Breast epithelium (tissue), 4 donors: ENCODE measurements around the gene PTGES2. TPM values are rescaled to one million over a fixed set of nuclear protein-coding genes. Genes with fewer than 3 reads are reported as not detected.

Source experiments
- DNase-seq, 2 donors: peaks; one replicate each; pipeline ENCODE4 v3.0.0-alpha.2; 2019; ENCODE audit warnings: low spot score in 2 of 2
- H3K27ac ChIP-seq, 2 donors: fragments of 200-600 bp; sonication (generic) in 1 of 2; one replicate each; pipeline ENCODE4 v1.5.1; 2016 to 2019; ENCODE audit warnings: mild to moderate bottlenecking in 1 of 2
- H3K27me3 ChIP-seq, 2 donors: fragments of 200-600 bp; sonication (generic) in 1 of 2; one replicate each; pipeline versions ENCODE4 v1.5.1 to v1.6.0; 2017 to 2019; ENCODE audit warnings: control low read depth in 1 of 2, mild to moderate bottlenecking in 1 of 2
- H3K36me3 ChIP-seq: fragments of 200-600 bp; one replicate; pipeline ENCODE4 v1.5.1; 2019
- H3K4me1 ChIP-seq, 2 donors: fragments of 200-600 bp; sonication (generic); one replicate each; pipeline ENCODE4 v1.5.1; 2016 to 2019; ENCODE audit warnings: control low read depth in 1 of 2
- H3K4me3 ChIP-seq, 3 donors: fragments of 200-600 bp; sonication (generic); 1 replicate in 2 of 3; 2 replicates in 1 of 3; pipeline ENCODE4 v1.5.1; 2016 to 2019; ENCODE audit warnings: mild to moderate bottlenecking in 3 of 3, moderate library complexity in 2 of 3
- H3K9me3 ChIP-seq, 2 donors: fragments of 200-600 bp; sonication (generic) in 1 of 2; one replicate each; pipeline ENCODE4 v1.5.1; 2016 to 2019; ENCODE audit warnings: control low read depth in 1 of 2
- POLR2A ChIP-seq: fragments of 450-650 bp; IDR thresholded peaks from one replicate; pipeline ENCODE4 v1.6.1; 2016; ENCODE audit warnings: antibody characterized with exemption, mild to moderate bottlenecking, moderate library complexity
- POLR2AphosphoS5 ChIP-seq, 3 donors: sonication (generic); formaldehyde crosslinking; IDR thresholded peaks; one replicate each; pipeline ENCODE4 v1.6.1; 2017; ENCODE audit warnings: antibody characterized with exemption in 3 of 3
- intact Hi-C: fragments of 100-400 bp; cut with DNase I; formaldehyde crosslinking; loops from one replicate; pipeline ENCODE4 v1.15.1; 2023; ENCODE audit warnings: low total_unique reads
- total RNA-seq, 3 donors: library from RNA; depleted of rRNA; stranded (reverse); fragments of >200 nt; gene quantifications; one replicate each; pipeline ENCODE4 v1.1.0, GENCODE V29; 2016
- TF ChIP-seq, protein P1 (sequence below), 3 donors: fragments of 450-650 bp; IDR thresholded peaks; one replicate each; pipeline ENCODE4 v1.5.1; 2016 to 2017; ENCODE audit warnings: antibody characterized with exemption in 3 of 3, mild to moderate bottlenecking in 3 of 3, moderate library complexity in 3 of 3

The PTGES2 gene
- total RNA-seq, 3 donors from 2014 or later: 35.7 to 86.9 (median 55.0) TPM

- H3K27ac ChIP-seq: peak overlapping the region; percentile 97 to 98
- H3K9me3 ChIP-seq: no peaks in the 10 kb centered on the region
- TF ChIP-seq POLR2A (no peak), POLR2AphosphoS5 (IDR thresholded peaks at IDR 0.05) (no peak)
- TF ChIP-seq, protein P1, sequence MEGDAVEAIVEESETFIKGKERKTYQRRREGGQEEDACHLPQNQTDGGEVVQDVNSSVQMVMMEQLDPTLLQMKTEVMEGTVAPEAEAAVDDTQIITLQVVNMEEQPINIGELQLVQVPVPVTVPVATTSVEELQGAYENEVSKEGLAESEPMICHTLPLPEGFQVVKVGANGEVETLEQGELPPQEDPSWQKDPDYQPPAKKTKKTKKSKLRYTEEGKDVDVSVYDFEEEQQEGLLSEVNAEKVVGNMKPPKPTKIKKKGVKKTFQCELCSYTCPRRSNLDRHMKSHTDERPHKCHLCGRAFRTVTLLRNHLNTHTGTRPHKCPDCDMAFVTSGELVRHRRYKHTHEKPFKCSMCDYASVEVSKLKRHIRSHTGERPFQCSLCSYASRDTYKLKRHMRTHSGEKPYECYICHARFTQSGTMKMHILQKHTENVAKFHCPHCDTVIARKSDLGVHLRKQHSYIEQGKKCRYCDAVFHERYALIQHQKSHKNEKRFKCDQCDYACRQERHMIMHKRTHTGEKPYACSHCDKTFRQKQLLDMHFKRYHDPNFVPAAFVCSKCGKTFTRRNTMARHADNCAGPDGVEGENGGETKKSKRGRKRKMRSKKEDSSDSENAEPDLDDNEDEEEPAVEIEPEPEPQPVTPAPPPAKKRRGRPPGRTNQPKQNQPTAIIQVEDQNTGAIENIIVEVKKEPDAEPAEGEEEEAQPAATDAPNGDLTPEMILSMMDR (IDR thresholded peaks at IDR 0.05): no peak
- intact Hi-C loops: no loop called here
- no peak for DNase-seq
- H3K36me3 ChIP-seq: no peaks in the 10 kb centered on the region
- no peaks in the 10 kb centered on the region for H3K27me3 ChIP-seq
- peaks cover 22 to 33% of the 10 kb centered on the region in 2 donors for H3K4me1 ChIP-seq
- peak overlapping the region in 1 of 3 donors; percentile 53 for H3K4me3 ChIP-seq
These were observed 35.1 kb downstream of the PTGES2 start for GRCh38 chr9:128092199-128092977.

GRCh38 chr9:128091571-128091970 is 36.0 kb downstream of the PTGES2 start:
- no peaks in the 10 kb centered on the region for H3K9me3 ChIP-seq
- H3K27me3 ChIP-seq: no peaks in the 10 kb centered on the region
- H3K36me3 ChIP-seq: no peaks in the 10 kb centered on the region
- TF ChIP-seq POLR2A (no peak), POLR2AphosphoS5 (IDR thresholded peaks at IDR 0.05) (no peak)
- TF ChIP-seq, protein P1 (IDR thresholded peaks at IDR 0.05): no peak
- peak overlapping the region; percentile 97 to 98 for H3K27ac ChIP-seq
- intact Hi-C loops: no loop called here
- DNase-seq: no peak
- H3K4me1 ChIP-seq: peaks cover 21 to 29% of the 10 kb centered on the region in 2 donors
- H3K4me3 ChIP-seq: peak overlapping the region; percentile 20 to 53 (median 33)

GRCh38 chr9:128091144-128091543 is 36.4 kb downstream of the PTGES2 start:
- H3K4me3 ChIP-seq: peak overlapping the region; percentile 20 to 53 (median 33)
- DNase-seq: peak in 1 of 2 donors; percentile 67
- intact Hi-C loops: no loop called here
- no peaks in the 10 kb centered on the region for H3K27me3 ChIP-seq
- H3K36me3 ChIP-seq: no peaks in the 10 kb centered on the region
- TF ChIP-seq POLR2AphosphoS5 (IDR thresholded peaks at IDR 0.05): no peak
- no peak for TF ChIP-seq POLR2A
- TF ChIP-seq, protein P1 (IDR thresholded peaks at IDR 0.05): no peak
- no peak overlapping the region for H3K27ac ChIP-seq
- H3K4me1 ChIP-seq: peaks cover 21 to 29% of the 10 kb centered on the region in 2 donors
- no peaks in the 10 kb centered on the region for H3K9me3 ChIP-seq

- Histone ChIP-seq H3K4me3 (no peak overlapping the region), H3K27ac (no peak overlapping the region), H3K9me3 (no peaks in the 10 kb centered on the region), H3K4me1 (peaks cover 14 to 18% of the 10 kb centered on the region in 2 donors), H3K36me3 (no peaks in the 10 kb centered on the region), H3K27me3 (no peaks in the 10 kb centered on the region)
- TF ChIP-seq, protein P1 (IDR thresholded peaks at IDR 0.05): no peak
- intact Hi-C loops: loop anchor here (10.0 kb wide), 1 partner anchor 114 kb away; no protein-coding TSS in a partner anchor
- DNase-seq: no peak
These were observed 38.2 kb downstream of the PTGES2 start for GRCh38 chr9:128089299-128089698.

GRCh38 chr9:128088253-128088945 is 39.1 kb downstream of the PTGES2 start:
- DNase-seq: no peak
- H3K9me3 ChIP-seq: no peaks in the 10 kb centered on the region
- peaks cover 13 to 14% of the 10 kb centered on the region in 2 donors for H3K4me1 ChIP-seq
- peak overlapping the region in 1 of 2 donors; percentile 4 for H3K27ac ChIP-seq
- intact Hi-C loops: loop anchor here (10.0 kb wide), 1 partner anchor 114 kb away; no protein-coding TSS in a partner anchor
- no peak for TF ChIP-seq POLR2A
- TF ChIP-seq POLR2AphosphoS5 (IDR thresholded peaks at IDR 0.05): no peak
- TF ChIP-seq, protein P1 (IDR thresholded peaks at IDR 0.05): no peak
- no peak overlapping the region for H3K4me3 ChIP-seq
- no peaks in the 10 kb centered on the region for H3K36me3 ChIP-seq
- H3K27me3 ChIP-seq: no peaks in the 10 kb centered on the region
